Ovary (tissue), 3 donors: ENCODE results near the gene AGAP5.

Experiments
- EP300 ChIP-seq: sonication (generic); formaldehyde crosslinking; IDR thresholded peaks from one replicate; pipeline ENCODE4 v1.6.1; 2017; ENCODE audit warnings: antibody characterized with exemption
- POLR2A ChIP-seq: fragments of 450-650 bp; IDR thresholded peaks from one replicate; pipeline ENCODE4 v1.6.1; 2017; ENCODE audit warnings: antibody characterized with exemption, mild to moderate bottlenecking, moderate library complexity
- TF ChIP-seq, protein P1 (sequence below), 3 donors: fragments of 450-650 bp in 2 of 3; fragments of 200-600 bp in 1 of 3; IDR thresholded peaks; one replicate each; pipeline versions ENCODE4 v1.5.1 to v1.8.0; 2016 to 2022; ENCODE audit warnings: antibody characterized with exemption in 3 of 3, mild to moderate bottlenecking in 1 of 3
- donor health status: DM: no; HTN: no; CAD: no.

DNA sequence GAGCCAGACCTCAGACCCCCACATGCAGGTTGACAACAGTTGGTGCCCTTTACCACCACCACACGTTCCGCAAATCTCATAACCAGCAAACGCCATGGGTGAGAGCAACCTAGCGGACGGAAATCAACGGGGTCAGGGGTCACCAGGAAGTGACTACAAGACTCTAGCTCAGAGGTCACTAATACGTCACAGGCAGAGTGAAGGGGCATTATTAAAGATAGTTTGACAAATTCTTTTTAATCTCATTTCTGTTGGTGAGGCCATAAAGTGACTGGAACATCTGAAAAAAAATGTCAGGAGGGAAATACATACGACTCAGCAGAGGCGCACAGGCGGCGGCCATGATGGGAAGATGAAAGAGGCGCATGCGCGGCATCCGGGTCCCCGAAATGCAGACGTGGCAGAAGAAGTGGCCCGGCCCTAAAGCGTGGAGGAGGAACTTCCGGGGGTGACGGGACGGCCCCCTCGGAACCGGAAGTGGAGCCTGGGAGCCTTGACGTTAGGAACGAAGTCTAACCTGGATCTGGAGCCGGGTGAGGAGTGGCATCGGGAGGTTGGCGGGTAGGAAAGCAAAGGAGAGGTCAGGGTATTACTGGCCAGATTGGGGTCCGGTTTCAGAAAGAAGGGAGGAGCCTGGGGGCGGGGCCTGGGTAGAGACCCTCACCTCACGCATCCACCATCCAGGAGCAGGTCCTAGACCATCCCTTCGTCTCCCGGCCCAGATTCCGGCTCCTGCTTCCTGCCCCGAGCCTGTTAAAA lies 46.2 kb upstream of the AGAP5 start, which contains the start of gene SEC24C:
- TF ChIP-seq, protein P1, sequence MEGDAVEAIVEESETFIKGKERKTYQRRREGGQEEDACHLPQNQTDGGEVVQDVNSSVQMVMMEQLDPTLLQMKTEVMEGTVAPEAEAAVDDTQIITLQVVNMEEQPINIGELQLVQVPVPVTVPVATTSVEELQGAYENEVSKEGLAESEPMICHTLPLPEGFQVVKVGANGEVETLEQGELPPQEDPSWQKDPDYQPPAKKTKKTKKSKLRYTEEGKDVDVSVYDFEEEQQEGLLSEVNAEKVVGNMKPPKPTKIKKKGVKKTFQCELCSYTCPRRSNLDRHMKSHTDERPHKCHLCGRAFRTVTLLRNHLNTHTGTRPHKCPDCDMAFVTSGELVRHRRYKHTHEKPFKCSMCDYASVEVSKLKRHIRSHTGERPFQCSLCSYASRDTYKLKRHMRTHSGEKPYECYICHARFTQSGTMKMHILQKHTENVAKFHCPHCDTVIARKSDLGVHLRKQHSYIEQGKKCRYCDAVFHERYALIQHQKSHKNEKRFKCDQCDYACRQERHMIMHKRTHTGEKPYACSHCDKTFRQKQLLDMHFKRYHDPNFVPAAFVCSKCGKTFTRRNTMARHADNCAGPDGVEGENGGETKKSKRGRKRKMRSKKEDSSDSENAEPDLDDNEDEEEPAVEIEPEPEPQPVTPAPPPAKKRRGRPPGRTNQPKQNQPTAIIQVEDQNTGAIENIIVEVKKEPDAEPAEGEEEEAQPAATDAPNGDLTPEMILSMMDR (IDR thresholded peaks at IDR 0.05), result peak in 2 of 3 donors; percentile 7 to 25
- TF ChIP-seq POLR2A, result peak; percentile 88
- no peak for TF ChIP-seq EP300
